22Rv1 (cell line): ENCODE results near the gene C1RL.
"Not testable (repeated sequence)": the region's sequence is repeated elsewhere in the genome, so short reads cannot be mapped to it uniquely, and the experiment has no call there.

ENCODE experiments used
- H3K27ac ChIP-seq: fragments of 450-650 bp; 2 replicates; pipeline ENCODE4 v1.5.1; 2017
- CTCF ChIP-seq: fragments of 450-650 bp; IDR thresholded peaks from 2 replicates; pipeline ENCODE4 v1.5.1; 2017; ENCODE audit warnings: mild to moderate bottlenecking
- ZFX ChIP-seq: fragments of 450-650 bp; IDR thresholded peaks from 2 replicates; pipeline ENCODE4 v1.6.1; 2017; ENCODE audit warnings: antibody characterized with exemption, borderline replicate concordance

C1RL gene

DNA sequence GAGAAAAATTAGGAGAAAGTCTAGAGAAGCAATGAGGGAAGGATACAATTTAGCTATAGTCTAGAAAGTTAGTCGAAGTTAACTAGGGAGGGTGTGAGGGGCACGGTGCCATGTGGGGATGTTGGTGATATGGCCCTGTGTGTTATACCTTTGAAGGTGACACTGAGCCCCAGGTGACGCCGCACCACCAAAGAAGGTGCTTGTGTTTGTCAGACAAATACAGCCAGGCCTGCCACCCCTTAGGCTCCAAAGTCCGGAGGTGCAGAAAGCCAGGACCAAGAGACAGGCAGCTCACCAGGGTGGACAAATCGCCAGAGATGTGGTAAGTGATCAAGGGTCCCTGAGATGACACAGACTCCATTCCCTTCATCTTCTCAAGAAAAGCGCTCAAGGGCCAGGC is 47.4 kb downstream of the C1RL start:
- H3K27ac ChIP-seq, result no peak overlapping the region
- TF ChIP-seq ZFX, result no peak
- TF ChIP-seq CTCF, result no peak

GRCh38 chr12:7061138-7061537 is 47.9 kb downstream of the C1RL start:
- no peak for TF ChIP-seq ZFX
- no peak for TF ChIP-seq CTCF
- H3K27ac ChIP-seq, result no peak overlapping the region

GRCh38 chr12:7060353-7060954 is 48.6 kb downstream of the C1RL start, which contains the start of gene C1S:
Gene C1S, plus strand, starts transcription at chr12:7060718. Its CDS starts 1,195 bp downstream, at chr12:7061913.
- TF ChIP-seq CTCF, result no peak
- no peak for TF ChIP-seq ZFX
- H3K27ac ChIP-seq, result no peak within 1 kb of the TSS

GRCh38 chr12:7059780-7060179 is 49.2 kb downstream of the C1RL start:
- H3K27ac ChIP-seq, result no peak overlapping the region
- TF ChIP-seq ZFX (no peak), CTCF (no peak)

GRCh38 chr12:7058850-7059395 is 50.1 kb downstream of the C1RL start:
- no peak overlapping the region for H3K27ac ChIP-seq
- no peak for TF ChIP-seq ZFX
- no peak for TF ChIP-seq CTCF

DNA sequence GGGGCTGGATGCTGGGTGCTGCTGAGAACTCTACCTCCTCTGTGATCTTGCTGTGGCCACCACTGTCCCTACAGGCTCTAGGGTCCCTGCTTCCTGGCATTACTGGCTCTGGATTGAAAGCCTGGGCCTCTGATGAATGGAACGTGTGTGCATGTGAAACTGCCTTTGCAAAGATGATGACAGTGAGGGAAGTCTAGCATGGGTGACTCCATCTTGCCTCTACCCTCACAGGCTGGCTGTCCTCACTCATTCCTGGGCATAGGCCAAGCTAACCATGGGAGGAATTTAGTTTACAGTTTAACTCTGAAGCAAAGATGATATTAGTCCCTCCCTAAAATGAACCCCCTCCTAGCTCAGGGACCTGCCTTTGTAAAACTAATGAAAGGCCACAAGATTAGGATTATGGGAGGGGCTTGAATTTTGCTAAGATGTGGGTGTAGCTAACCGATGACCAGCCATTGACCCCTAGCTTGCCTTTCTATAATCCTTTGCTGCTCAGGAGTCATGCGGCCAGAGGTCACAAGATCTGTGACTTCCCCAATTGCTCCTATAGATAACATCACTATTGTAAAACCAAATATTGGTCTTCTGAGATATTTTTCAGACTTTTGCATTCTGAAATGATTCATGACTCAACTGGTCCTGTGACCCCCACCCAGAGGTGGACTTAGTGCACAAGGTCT is 50.7 kb downstream of the C1RL start:
- H3K27ac ChIP-seq, result no peak overlapping the region
- TF ChIP-seq CTCF, result no peak
- TF ChIP-seq ZFX, result no peak

- H3K27ac ChIP-seq, result not testable (repeated sequence)
Observed at GRCh38 chr12:7055736-7056135, 53.3 kb downstream of the C1RL start.

DNA sequence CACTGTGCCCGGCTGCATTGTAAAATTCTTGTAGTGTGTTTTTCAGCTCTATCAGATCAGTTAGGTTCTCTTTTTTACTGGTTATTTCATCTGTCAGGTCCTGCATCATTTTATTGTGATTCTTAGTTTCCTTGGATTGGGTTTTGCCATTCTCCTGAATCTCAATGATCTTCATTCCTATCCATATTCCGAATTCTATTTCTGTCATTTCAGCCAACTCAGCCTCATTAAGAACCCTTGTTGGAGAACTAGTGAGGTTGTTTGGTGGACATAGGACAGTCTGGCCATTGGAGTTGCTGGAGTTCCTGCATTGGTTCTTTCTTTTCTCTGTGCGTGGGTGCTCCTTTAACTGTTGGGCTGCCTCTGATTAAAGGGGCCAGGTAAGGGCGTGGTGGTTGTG is 54.1 kb downstream of the C1RL start:
- TF ChIP-seq CTCF (no peak), ZFX (no peak)
- H3K27ac ChIP-seq, result no peak overlapping the region

DNA sequence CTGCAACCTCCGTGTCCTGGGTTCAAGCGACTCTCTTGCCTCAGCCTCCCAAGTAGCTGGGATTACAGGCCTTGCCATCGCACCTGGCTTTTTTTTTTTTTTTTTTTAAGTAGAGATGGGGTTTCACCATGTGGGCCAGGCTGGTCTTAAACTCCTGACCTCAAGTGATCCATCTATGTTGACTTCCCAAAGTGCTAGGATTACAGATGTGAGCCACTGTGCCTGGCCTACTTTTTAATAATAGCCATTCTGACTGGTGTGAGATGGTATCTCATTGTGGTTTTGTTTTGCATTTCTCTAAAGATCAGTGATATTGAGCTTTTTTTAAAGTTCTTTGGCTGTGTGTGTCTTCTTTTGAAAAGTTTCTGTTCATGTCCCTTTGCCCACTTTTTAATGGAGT is 59.0 kb downstream of the C1RL start:
- not testable (repeated sequence) for H3K27ac ChIP-seq

DNA sequence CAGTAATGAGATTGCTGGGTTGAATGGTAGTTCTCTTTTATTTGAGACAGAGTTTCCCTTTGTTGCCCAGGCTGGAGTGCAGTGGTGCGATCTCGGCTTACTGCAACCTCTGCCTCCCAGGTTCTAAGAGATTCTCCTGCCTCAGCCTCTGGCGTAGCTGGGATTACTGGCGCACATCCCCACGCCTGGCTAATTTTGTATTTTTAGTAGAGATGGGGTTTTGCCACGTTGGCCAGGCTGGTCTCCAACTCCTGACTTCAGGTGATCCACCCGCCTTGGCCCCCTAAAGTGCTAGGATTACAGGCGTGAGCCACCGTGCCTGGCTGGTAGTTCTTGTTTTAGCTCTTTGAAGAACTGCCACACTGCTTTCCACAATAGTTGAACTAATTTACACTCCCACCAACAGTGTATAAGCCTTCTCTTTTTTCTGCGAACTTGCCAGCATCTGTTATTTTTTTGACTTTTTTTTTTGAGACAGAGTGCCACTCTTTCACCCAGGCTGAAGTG is 59.5 kb downstream of the C1RL start:
- H3K27ac ChIP-seq, result not testable (repeated sequence)
